Testis (tissue), 2 donors: Measurements from ENCODE around the gene BRI3BP.

ENCODE experiments used
- POLR2A ChIP-seq: fragments of 450-650 bp; IDR thresholded peaks from one replicate; pipeline ENCODE4 v1.6.1; 2017; ENCODE audit warnings: antibody characterized with exemption, mild to moderate bottlenecking, moderate library complexity
- TF ChIP-seq, protein P1 (sequence below), 3 experiments: fragments of 450-650 bp in 2 of 3; fragments of 200-600 bp in 1 of 3; sonication (generic) in 1 of 3; IDR thresholded peaks; one replicate each; pipeline ENCODE4 v1.5.1; 2016 to 2019; ENCODE audit warnings: antibody characterized with exemption in 3 of 3, mild to moderate bottlenecking in 2 of 3, moderate library complexity in 1 of 3

DNA sequence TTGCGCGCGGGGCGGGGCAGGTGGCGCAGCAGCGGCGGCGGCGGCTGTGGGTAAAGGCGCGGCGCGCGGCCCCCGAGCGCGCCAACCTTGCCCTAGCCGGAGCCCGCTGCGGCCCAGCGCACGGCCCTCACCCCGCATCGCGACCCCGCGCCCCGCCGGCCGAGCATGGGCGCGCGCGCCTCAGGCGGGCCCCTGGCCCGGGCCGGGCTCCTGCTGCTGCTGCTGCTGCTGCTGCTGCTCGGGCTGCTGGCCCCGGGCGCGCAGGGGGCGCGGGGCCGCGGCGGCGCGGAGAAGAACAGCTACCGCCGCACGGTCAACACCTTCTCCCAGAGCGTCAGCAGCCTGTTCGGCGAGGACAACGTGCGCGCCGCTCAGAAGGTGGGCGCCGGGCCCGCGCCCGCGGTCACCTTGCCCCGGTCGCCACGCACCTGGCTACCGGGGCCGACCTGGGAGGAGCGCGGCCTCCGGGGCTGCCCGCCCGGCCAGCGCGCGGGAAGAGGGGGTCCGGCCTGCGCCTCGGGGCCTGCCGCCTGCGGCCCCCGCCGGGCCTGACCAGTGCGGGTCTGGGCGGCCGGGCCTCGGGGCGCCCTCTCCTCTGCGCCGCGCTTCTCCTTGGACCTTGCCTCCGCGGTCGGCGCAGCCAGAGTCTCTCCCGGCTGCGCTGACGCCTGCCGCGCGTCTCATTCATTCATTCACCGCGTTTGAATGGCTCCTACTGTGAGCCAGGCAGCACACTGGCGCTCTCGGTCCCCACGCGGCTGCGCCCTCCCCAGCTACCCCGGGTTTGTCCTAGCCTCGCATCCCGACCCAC lies at the start of gene BRI3BP:
- no peak for TF ChIP-seq POLR2A
- TF ChIP-seq, protein P1, sequence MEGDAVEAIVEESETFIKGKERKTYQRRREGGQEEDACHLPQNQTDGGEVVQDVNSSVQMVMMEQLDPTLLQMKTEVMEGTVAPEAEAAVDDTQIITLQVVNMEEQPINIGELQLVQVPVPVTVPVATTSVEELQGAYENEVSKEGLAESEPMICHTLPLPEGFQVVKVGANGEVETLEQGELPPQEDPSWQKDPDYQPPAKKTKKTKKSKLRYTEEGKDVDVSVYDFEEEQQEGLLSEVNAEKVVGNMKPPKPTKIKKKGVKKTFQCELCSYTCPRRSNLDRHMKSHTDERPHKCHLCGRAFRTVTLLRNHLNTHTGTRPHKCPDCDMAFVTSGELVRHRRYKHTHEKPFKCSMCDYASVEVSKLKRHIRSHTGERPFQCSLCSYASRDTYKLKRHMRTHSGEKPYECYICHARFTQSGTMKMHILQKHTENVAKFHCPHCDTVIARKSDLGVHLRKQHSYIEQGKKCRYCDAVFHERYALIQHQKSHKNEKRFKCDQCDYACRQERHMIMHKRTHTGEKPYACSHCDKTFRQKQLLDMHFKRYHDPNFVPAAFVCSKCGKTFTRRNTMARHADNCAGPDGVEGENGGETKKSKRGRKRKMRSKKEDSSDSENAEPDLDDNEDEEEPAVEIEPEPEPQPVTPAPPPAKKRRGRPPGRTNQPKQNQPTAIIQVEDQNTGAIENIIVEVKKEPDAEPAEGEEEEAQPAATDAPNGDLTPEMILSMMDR (IDR thresholded peaks at IDR 0.05), result no peak
